HG02852 (cell line): Measurements from ENCODE around the gene CDC34.

Experiments
- ATAC-seq: cut with Tn5 transposase; IDR thresholded peaks from one replicate; pipeline ENCODE4 v1.9.1; 2021; ENCODE audit warnings: mild to moderate bottlenecking, moderate library complexity; ENCODE audit not compliant: unreplicated experiment

Gene CDC34, protein sequence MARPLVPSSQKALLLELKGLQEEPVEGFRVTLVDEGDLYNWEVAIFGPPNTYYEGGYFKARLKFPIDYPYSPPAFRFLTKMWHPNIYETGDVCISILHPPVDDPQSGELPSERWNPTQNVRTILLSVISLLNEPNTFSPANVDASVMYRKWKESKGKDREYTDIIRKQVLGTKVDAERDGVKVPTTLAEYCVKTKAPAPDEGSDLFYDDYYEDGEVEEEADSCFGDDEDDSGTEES

GRCh38 chr19:531753-532560 lies at the start of gene CDC34:
TSS of gene CDC34 (plus strand) at chr19:531760. CDS start at chr19:531932, 172 bp downstream.
- peak; percentile 31 for ATAC-seq

GRCh38 chr19:482186-483041 lies 49.1 kb upstream of the CDC34 start:
- ATAC-seq, result no peak

DNA sequence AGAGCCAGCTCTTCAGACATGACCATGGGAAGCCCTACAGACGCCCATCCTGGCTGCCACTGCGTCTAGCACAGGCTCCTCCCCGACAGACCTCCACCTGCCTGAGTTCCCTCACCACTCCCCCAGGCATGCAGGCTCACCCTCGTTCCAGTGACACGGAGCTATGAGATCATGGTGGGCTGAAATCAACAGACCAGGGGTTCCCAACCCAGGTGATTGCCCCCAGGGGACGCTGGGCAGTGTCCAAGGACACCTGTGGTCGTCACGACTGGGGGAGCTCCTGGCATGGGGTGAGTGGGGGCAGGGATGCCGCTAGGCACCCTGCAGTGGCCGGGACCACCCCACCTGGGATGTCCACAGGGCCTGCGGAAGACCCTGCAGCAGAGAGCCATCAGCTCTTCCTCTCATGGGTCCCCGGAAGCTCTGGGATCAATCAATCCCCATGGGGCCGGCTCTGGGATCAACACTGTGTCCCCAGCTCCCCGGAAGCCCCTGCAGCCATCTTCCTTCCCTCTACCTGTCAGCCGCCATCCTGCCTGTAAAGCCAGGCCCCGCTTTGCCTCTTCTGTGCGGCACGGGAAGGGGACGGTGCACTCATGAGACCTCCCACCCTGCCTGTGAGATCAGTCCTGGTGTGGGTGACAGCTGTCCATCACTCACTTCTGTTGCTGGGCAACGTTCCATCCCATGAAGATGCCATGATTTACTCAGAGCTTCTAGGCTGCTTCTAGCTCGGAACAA lies 48.1 kb upstream of the CDC34 start:
- ATAC-seq, result no peak

DNA sequence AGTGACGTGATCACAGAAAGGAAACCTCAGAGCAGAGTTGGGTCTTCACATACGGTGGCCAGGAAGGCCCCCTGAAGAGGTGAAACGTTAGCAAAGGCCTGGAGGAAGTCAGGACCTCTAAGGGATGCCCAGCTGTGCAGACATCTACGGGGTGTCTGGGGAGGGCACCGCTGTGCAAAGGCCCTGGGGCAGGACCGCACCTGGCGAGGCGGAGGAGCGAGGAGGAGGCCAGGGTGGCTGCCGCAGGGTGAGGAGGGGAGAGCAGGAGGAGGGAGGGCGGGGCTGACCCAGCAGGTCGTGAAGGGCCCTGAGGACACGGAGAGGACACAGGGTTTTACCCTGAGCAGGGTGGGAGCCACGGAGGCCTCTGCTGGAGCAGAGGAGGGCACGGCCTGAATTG lies 47.1 kb upstream of the CDC34 start:
- no peak for ATAC-seq

DNA sequence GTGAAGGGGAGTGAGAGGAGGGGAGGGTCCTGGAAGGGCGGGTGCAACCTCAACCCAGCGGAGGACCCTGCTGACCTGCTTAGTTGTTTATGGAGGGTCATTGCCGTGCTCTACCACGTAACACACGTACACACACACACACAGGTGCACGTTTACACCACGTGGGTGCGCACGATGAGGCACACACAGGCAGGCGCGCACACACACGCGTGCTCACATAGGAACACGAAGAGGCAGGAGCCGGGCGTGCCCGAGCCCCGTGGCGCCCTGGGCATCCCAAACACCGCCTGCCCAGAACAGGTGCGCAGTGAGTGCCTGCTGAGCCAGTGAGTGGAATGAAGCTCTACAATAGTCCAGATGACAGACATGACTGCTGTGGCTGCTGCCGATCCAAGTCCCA lies 46.5 kb upstream of the CDC34 start:
- no peak for ATAC-seq

GRCh38 chr19:485583-486236 lies 45.9 kb upstream of the CDC34 start:
- ATAC-seq, result no peak

GRCh38 chr19:488505-489417 lies 42.8 kb upstream of the CDC34 start:
- peak; percentile 81 for ATAC-seq

GRCh38 chr19:489418-490196 lies 42.0 kb upstream of the CDC34 start:
- ATAC-seq, result no peak

- no peak for ATAC-seq
These were observed 40.3 kb upstream of the CDC34 start for GRCh38 chr19:491146-491741.

DNA sequence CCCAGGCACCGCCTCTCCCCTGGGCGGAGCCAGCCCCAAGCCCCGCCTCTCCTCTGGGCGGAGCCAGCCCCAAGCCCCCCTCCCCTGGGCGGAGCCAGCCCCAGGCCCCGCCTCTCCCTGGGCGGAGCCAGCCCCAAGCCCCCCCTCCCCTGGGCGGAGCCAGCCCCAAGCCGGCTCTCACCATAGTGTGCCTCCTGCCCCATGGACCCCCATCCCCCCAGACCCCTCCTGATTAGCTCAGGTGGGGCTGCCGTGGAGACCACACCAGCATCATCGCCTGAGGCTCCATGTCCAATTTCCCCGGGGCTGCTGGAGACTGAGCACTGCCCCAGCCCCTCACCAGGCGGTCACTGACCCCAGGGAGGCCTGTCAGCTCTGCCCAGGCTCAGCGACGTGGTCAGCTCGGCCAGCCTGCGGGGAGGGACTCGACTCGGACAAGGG lies 39.4 kb upstream of the CDC34 start:
- no peak for ATAC-seq

DNA sequence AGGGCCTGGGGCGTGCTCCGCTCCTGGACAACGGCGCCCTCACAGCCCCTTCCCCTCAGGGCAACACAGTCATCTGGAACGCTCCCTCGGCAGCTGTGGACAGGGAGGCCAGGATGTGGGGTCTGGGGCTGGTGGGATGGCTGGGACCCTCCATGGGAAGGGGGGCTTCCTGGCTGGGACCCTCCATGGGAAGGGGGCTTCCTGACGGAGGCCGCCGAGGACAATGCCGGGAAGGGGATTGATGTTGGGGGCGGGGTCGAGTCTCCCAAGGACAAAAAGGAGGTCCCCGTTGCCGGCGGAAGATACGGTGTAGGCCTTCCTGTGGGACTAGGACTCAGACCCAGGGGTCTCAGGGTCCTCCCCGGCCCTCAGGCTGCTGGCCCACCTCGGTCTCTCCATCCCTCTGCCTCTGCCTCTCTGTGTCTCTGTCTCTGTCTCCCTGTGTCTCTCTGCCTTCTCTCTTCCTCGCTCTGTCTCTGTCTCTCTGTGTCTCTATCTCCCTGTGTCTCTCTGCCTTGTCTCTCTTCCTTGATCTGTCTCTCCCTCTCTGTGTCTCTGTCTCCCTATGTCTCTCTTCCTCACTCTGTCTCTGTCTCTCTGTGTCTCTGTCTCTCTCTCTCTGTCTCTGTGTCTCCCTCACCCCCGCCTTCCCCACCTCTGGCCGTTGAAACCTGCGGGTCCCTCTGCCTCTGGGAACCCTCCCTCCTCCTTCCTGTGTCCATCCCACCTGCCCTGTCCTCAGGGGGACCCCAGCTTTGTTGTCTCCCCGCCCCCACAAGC lies 38.0 kb upstream of the CDC34 start:
- ATAC-seq, result no peak

DNA sequence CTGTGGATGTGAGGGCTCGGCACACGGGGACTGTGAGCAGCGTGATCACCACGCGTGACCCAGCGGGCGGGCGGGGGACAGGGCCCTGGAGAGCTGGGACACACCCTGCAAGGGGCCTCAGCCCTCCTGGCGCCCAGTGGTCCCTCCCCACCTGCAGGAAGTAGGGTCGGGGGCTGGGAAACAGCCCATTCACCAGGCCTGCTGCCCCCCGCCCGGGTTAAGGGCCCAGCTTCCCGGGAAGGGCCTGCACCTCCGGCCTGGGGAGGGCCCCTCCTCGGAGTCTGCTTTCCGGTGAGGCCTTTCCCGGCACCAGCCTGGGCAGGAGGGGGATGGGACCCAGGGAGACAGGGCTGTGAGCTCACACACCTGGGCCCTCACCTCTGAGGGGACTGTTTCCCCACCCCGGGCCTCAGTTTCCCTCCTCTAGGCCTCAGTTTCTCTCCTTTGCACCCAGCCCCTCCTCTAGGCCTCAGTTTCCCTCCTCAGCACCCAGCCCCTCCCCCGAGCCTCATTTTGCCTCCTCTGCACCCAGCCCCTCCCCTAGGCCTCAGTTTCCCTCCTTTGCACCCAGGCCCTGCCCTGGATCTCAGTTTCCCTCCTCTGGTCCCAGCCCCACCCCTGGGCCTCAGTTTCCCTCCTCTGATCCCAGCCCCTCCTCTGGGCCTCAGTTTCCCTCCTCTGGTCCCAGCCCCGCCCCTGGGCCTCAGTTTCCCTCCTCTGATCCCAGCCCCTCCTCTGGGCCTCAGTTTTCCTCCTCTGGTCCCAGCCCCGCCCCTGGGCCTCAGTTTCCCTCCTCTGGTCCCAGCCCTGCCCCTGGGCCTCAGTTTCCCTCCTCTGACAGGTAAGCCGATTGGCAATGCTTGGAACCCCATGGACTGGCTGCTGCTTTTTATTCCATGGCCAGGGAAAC lies 37.1 kb upstream of the CDC34 start:
- ATAC-seq, result no peak

GRCh38 chr19:495081-495401 lies 36.5 kb upstream of the CDC34 start:
- no peak for ATAC-seq

GRCh38 chr19:495402-496111 lies 36.0 kb upstream of the CDC34 start:
- ATAC-seq, result no peak

GRCh38 chr19:496112-496665 lies 35.4 kb upstream of the CDC34 start, which contains the start of gene MADCAM1:
TSS of gene MADCAM1 (plus strand) at chr19:496486. CDS start at chr19:496500, 14 bp downstream.
- no peak for ATAC-seq
